GM12874 (cell line): Measurements from ENCODE around the gene SMNDC1.
A peak's percentile ranks its signal among the peaks of the same experiment; 100 is the strongest.

Experiments
- CTCF ChIP-seq: IDR thresholded peaks from 2 replicates; pipeline ENCODE4 v1.5.1; 2011; ENCODE audit warnings: low read depth, mild to moderate bottlenecking, control low read depth, low read length, moderate library complexity; ENCODE audit not compliant: insufficient read depth

Gene SMNDC1

GRCh38 chr10:110300486-110300986 lies 4.2 kb downstream of the SMNDC1 start:
- TF ChIP-seq CTCF: no peak

- no peak for TF ChIP-seq CTCF
Observed at GRCh38 chr10:110296966-110297365, 7.8 kb downstream of the SMNDC1 start.

- no peak for TF ChIP-seq CTCF
Observed at GRCh38 chr10:110286841-110287240, 17.9 kb downstream of the SMNDC1 start.

- TF ChIP-seq CTCF: no peak
Observed at GRCh38 chr10:110285501-110285900, 19.2 kb downstream of the SMNDC1 start.

GRCh38 chr10:110284262-110284661 lies 20.5 kb downstream of the SMNDC1 start:
- TF ChIP-seq CTCF: no peak

GRCh38 chr10:110279407-110279986 lies 25.2 kb downstream of the SMNDC1 start:
- TF ChIP-seq CTCF: peak; percentile 56

- no peak for TF ChIP-seq CTCF
Observed at GRCh38 chr10:110278562-110279406, 25.9 kb downstream of the SMNDC1 start.
